Measurements from ENCODE around the gene ZNF446. TPM values are rescaled to one million over a fixed set of nuclear protein-coding genes. Genes with fewer than 3 reads are reported as not detected.
A peak's percentile ranks its signal among the peaks of the same experiment; 100 is the strongest.

ZNF446 gene
- total and polyA plus RNA-seq, 8 donors: 4.6 to 26.1 (median 8.1) TPM

DNA sequence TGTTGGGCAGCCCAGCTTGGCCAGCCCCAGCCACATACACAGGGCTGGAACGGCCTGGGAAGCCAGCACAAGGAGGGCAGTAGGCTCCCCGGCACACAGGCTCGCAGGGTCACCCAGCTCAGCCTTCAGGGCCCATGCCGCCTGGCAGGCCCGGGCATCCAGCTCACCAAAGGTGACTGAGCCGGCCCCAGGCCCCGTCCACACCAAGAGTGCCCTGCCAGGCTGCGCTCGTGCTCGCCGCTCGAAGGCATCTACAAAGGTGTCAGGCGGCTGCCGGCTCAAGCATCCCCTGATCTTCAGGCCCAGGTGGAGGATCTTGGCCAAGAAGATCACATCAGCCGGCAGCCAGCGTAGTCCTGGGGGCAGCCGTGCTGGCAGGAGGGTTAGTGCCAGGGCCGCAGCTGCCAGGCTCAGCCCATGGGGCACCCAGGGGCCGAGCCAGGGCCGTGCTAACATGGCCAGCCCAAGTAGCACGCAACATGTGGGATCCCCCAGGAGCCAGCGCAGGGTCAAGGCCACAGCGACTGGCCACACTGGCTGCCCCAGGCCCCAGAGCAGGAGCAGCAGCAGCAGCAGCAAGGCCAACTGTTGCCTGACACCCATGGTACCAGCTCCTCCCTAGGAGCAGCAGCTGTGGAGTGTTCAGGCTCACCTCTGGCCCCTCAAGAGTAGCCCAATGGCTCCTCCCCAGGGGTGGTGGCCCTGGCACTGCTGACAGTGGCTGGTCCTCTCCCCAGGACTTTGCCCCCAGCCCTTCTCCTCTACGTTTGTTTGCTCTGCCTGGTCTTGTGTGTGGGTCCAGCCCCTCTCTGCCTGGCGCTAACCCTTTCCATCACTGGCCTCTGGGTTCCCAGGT is 35.4 kb downstream of the ZNF446 start, which contains the start of gene SLC27A5:
Gene SLC27A5, minus strand, starts transcription at position 640 of the 856 bp plus-strand sequence. Its CDS starts 37 bp downstream, at position 603.
- WGBS, 5 donors: 74 to 85% (median 81%) methylated on average over 6 to 25 of the region's 25 CpGs
- peaks cover 8 to 17% (median 13%) of the 10 kb centered on the region in 4 donors for H3K36me3 ChIP-seq
- intact Hi-C loops (cut with DNase I; ENCODE audit: low total_unique reads): no loop called here
- no peak for TF ChIP-seq POLR2AphosphoS5 (IDR thresholded peaks at IDR 0.05)
- TF ChIP-seq POLR2A (IDR thresholded peaks at IDR 0.05): no peak
- no peak for TF ChIP-seq EP300 (IDR thresholded peaks at IDR 0.05)
- TF ChIP-seq, protein P1, sequence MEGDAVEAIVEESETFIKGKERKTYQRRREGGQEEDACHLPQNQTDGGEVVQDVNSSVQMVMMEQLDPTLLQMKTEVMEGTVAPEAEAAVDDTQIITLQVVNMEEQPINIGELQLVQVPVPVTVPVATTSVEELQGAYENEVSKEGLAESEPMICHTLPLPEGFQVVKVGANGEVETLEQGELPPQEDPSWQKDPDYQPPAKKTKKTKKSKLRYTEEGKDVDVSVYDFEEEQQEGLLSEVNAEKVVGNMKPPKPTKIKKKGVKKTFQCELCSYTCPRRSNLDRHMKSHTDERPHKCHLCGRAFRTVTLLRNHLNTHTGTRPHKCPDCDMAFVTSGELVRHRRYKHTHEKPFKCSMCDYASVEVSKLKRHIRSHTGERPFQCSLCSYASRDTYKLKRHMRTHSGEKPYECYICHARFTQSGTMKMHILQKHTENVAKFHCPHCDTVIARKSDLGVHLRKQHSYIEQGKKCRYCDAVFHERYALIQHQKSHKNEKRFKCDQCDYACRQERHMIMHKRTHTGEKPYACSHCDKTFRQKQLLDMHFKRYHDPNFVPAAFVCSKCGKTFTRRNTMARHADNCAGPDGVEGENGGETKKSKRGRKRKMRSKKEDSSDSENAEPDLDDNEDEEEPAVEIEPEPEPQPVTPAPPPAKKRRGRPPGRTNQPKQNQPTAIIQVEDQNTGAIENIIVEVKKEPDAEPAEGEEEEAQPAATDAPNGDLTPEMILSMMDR (IDR thresholded peaks at IDR 0.05): no peak
- H3K27me3 ChIP-seq: no peaks in the 10 kb centered on the region
- H3K4me3 ChIP-seq: no peak within 1 kb of the TSS
- H3K9me3 ChIP-seq: peaks cover 0 to 13% (median 1%) of the 10 kb centered on the region in 4 donors
- peaks cover 13 to 46% (median 32%) of the 10 kb centered on the region in 4 donors for H3K4me1 ChIP-seq
- H3K27ac ChIP-seq: peak within 1 kb of the TSS in 1 of 5 donors; percentile 15
- peak in 1 of 2 donors; percentile 45 for DNase-seq

DNA sequence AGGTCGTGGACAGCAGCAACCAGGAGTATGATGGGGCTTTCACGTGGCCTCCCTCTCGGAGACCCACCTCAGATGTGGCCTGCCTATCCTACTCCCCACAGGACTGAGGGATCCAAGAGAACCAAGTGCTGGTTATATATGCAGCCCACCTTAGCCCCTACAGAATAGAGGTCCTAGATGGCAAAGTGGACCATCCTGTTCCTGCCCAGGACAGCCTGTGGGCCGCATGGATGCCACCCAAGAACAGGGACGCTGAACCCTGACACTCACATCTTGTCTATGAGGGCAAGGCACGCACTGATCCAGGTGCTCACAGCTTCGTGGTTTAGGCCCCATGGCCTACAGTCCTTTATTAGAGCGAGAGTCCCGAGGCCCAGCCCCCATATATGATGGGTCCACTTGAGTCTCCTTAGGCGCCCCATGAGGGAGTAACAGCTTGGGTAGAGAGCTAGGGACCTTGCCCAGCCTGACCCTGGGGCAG is 37.1 kb downstream of the ZNF446 start:
- no peaks in the 10 kb centered on the region for H3K27me3 ChIP-seq
- H3K9me3 ChIP-seq: no peaks in the 10 kb centered on the region
- H3K27ac ChIP-seq: peak overlapping the region in 4 of 5 donors; percentile 60 to 81 (median 64)
- peaks cover 21 to 63% (median 49%) of the 10 kb centered on the region in 4 donors for H3K4me1 ChIP-seq
- 20 to 80% (median 77%) methylated on average over 1 to 10 of the region's 10 CpGs for WGBS, 5 donors
- TF ChIP-seq POLR2AphosphoS5 (IDR thresholded peaks at IDR 0.05): peak in 1 of 3 donors; percentile 16
- TF ChIP-seq EP300 (IDR thresholded peaks at IDR 0.05): no peak
- intact Hi-C loops (cut with DNase I; ENCODE audit: low total_unique reads): no loop called here
- H3K4me3 ChIP-seq: peak overlapping the region in 1 of 4 donors; percentile 54
- no peak for DNase-seq
- H3K36me3 ChIP-seq: peaks cover 16 to 26% (median 23%) of the 10 kb centered on the region in 4 donors

DNA sequence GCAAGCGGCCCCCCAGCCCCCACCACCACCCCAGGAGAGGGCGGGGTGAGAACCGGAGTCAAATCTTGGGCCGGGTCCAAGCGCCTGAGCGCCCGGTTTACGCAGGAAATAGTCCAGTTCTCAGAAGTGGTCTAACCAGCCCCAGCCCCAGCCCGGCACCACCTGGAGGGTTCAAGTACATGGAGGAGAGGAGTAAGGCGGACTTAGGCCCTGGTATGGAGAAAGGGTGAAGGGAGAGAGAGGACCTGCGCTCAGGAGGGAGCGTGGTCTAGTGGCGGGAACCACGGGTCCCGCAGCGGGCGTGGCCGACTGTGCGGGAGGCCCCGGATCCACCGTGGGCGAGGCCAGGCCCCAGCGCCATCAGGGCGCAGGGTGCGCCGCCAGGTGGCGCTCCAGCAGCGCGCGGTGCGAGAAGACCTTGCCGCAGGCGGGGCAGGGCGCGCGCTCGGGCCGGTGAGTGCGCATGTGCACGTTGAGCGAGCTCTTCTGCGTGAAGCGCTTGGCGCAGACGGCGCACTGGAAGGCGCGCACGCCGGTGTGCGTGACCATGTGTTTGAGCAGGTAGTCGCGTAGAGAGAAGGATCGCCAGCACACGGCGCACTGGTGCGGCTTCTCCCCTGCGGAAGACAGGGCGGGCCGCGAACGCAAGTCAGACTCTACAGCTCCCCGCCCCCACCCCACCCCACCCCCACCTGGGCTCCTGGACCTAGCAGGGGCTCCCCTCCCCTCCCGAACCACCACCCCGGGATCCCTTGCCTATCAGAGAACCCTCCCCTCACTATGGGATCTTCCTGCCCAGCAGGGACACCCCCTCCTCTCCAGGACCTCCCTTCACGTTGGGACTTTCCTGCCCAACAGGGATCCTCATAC is 37.8 kb downstream of the ZNF446 start:
- DNase-seq: peak; percentile 94 to 98
- H3K4me3 ChIP-seq: peak overlapping the region; percentile 38 to 54 (median 44)
- TF ChIP-seq, protein P1 (IDR thresholded peaks at IDR 0.05): peak in 5 of 7 experiments; percentile 58 to 95 (median 93)
- peak; percentile 74 to 94 (median 76) for TF ChIP-seq POLR2AphosphoS5 (IDR thresholded peaks at IDR 0.05)
- TF ChIP-seq POLR2A (IDR thresholded peaks at IDR 0.05): no peak
- no peak for TF ChIP-seq EP300 (IDR thresholded peaks at IDR 0.05)
- intact Hi-C loops (cut with DNase I; ENCODE audit: low total_unique reads): no loop called here
- no peaks in the 10 kb centered on the region for H3K9me3 ChIP-seq
- WGBS, 5 donors: 6 to 34% (median 7%) methylated on average over 46 to 66 of the region's 66 CpGs
- H3K36me3 ChIP-seq: peaks cover 16 to 26% (median 23%) of the 10 kb centered on the region in 4 donors
- H3K27ac ChIP-seq: peak overlapping the region; percentile 58 to 81 (median 63)
- no peaks in the 10 kb centered on the region for H3K27me3 ChIP-seq
- H3K4me1 ChIP-seq: peaks cover 27 to 69% (median 55%) of the 10 kb centered on the region in 4 donors

DNA sequence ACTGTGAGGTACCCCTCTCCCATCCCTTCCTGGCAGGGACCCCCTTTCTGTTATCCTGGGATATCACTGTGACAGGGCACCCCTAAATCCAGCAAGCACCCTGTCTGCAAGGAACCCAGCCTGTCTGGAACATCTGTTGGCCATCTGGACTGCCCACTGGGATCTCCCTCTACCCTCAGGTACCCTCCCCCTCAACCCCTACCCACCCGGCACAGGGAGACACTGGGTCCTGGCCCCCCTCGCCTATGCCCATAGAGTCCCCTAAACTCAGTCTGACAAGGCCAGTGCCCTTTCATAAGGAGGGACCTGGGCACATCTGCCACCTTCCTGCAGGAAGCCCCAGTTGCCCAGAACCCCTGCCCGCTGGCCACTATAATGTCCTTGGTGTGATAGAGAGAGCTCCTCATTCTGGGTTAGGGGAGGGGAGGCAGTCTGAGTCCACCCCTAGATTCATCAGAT is 38.4 kb downstream of the ZNF446 start:
- peaks cover 16 to 26% (median 23%) of the 10 kb centered on the region in 4 donors for H3K36me3 ChIP-seq
- TF ChIP-seq, protein P1 (IDR thresholded peaks at IDR 0.05): no peak
- no peak for TF ChIP-seq EP300 (IDR thresholded peaks at IDR 0.05)
- no peak for TF ChIP-seq POLR2AphosphoS5 (IDR thresholded peaks at IDR 0.05)
- TF ChIP-seq POLR2A (IDR thresholded peaks at IDR 0.05): no peak
- H3K4me1 ChIP-seq: peaks cover 27 to 70% (median 60%) of the 10 kb centered on the region in 4 donors
- intact Hi-C loops (cut with DNase I; ENCODE audit: low total_unique reads): no loop called here
- WGBS, 5 donors: 60 to 67% (median 66%) methylated on average over 2 to 3 of the region's 3 CpGs
- H3K4me3 ChIP-seq: peak overlapping the region; percentile 38 to 54 (median 44)
- peak in 1 of 2 donors; percentile 9 for DNase-seq
- no peaks in the 10 kb centered on the region for H3K27me3 ChIP-seq
- H3K9me3 ChIP-seq: no peaks in the 10 kb centered on the region
- peak overlapping the region in 4 of 5 donors; percentile 60 to 81 (median 64) for H3K27ac ChIP-seq
